ENCODE measurements around the gene RTTN.

GRCh38 chr18:69982417-69982816 is 223.1 kb downstream of the RTTN start:
- TF ChIP-seq CTCF (IDR thresholded peaks at IDR 0.05): no peak
- no peak for TF ChIP-seq POLR2A (IDR thresholded peaks at IDR 0.05)

All from uterus (tissue), 2 donors.